SU-DHL-6 (cell line): ENCODE measurements around the gene PRDM7.

Experiments
- CTCF ChIP-seq: fragments of 200-600 bp; sonication (generic); IDR thresholded peaks from one replicate; pipeline ENCODE4 v1.5.1; 2017; ENCODE audit warnings: antibody characterized with exemption, mild to moderate bottlenecking, low read length, moderate library complexity; ENCODE audit not compliant: insufficient read depth, poor library complexity, severe bottlenecking
- EZH2phosphoT487 ChIP-seq: fragments of 200-600 bp; sonication (generic), shearing (Covaris generic); conservative IDR thresholded peaks from 2 replicates; pipeline ENCODE4 v1.6.1; 2018; ENCODE audit warnings: mild to moderate bottlenecking, antibody characterized with exemption, low read length, moderate library complexity, mixed read lengths

GRCh38 chr16:90057738-90058173 is 19.4 kb downstream of the PRDM7 start:
- TF ChIP-seq CTCF (no peak), EZH2phosphoT487 (no peak)
